T-cell (primary cell): ENCODE data around the gene NDST3. TPM values are rescaled to one million over a fixed set of nuclear protein-coding genes. Genes with fewer than 3 reads are reported as not detected.
"Not testable (repeated sequence)": the region's sequence is repeated elsewhere in the genome, so short reads cannot be mapped to it uniquely, and the experiment has no call there.

ENCODE experiments used
- ATAC-seq, 4 experiments: fragments of 200-7000 bp in 3 of 4; fragments of 150-1000 bp in 1 of 4; cut with Tn5 transposase; replicated peaks in 1 of 4; 1 replicate in 3 of 4; 2 replicates in 1 of 4; pipeline ENCODE4 v1.10.0; 2021; ENCODE audit warnings: moderate library complexity in 3 of 4, mild to moderate bottlenecking in 2 of 4, moderate number of reproducible peaks in 1 of 4
- CTCF ChIA-PET, 2 donors: fragments of 300-600 bp; sonication (Branson Sonifier 250); formaldehyde crosslinking; loops; one replicate each; lab custom pipeline; 2022; ENCODE audit warnings: antibody characterized with exemption in 2 of 2; lab: Charles Lee
- POLR2A ChIA-PET, 2 donors: fragments of 300-600 bp; sonication (Branson Sonifier 250); formaldehyde crosslinking; loops; one replicate each; lab custom pipeline; 2022; ENCODE audit warnings: antibody characterized with exemption in 2 of 2; lab: Charles Lee
- DNase-seq, 35 experiments: peaks; one replicate each; pipeline versions ENCODE4 v3.0.0 to v3.0.0-alpha.2; 2013 to 2023
- H3K27ac ChIP-seq: one replicate; pipeline ENCODE4 v1.5.1; 2013; ENCODE audit warnings: low read length
- H3K27me3 ChIP-seq, 2 experiments: replicated peaks in 1 of 2; 1 replicate in 1 of 2; 2 replicates in 1 of 2; pipeline versions ENCODE4 v1.6.1 to v1.7.0; 2013; ENCODE audit warnings: low read length in 1 of 2, mixed read lengths in 1 of 2; ENCODE audit not compliant: control insufficient read depth in 2 of 2, insufficient read depth in 2 of 2; ENCODE audit errors: extremely low read depth in 1 of 2
- H3K36me3 ChIP-seq, 2 donors: 1 replicate in 1 of 2; 2 replicates in 1 of 2; pipeline versions ENCODE4 v1.6.1 to v1.7.0; 2013; ENCODE audit warnings: low read length in 1 of 2; ENCODE audit not compliant: control insufficient read depth in 2 of 2, insufficient read depth in 1 of 2; ENCODE audit errors: extremely low read depth in 1 of 2
- H3K4me1 ChIP-seq, 2 experiments: 1 replicate in 1 of 2; 2 replicates in 1 of 2; pipeline versions ENCODE4 v1.6.1 to v1.7.0; 2013; ENCODE audit warnings: low read length in 2 of 2, mixed read lengths in 1 of 2; ENCODE audit not compliant: insufficient read depth in 2 of 2, control insufficient read depth in 1 of 2; ENCODE audit errors: extremely low read depth in 1 of 2
- H3K4me3 ChIP-seq, 2 donors: 1 replicate in 1 of 2; 2 replicates in 1 of 2; pipeline versions ENCODE4 v1.5.1 to v1.7.0; 2013; ENCODE audit warnings: mild to moderate bottlenecking in 2 of 2, low read length in 1 of 2, moderate library complexity in 1 of 2; ENCODE audit not compliant: control insufficient read depth in 1 of 2; ENCODE audit errors: extremely low read depth in 1 of 2
- H3K9me3 ChIP-seq: 2 replicates; pipeline ENCODE4 v1.7.0; 2013
- H3K27ac Mint-ChIP-seq, 2 donors: one replicate each; pipeline ENCODE4 v1.8.0; 2020 to 2021; ENCODE audit warnings: mild to moderate bottlenecking in 2 of 2, mixed read lengths in 2 of 2
- H3K27me3 Mint-ChIP-seq, 2 donors: one replicate each; pipeline ENCODE4 v1.8.0; 2021 to 2022; ENCODE audit warnings: mixed read lengths in 2 of 2
- H3K36me3 Mint-ChIP-seq: one replicate; pipeline ENCODE4 v1.8.0; 2021; ENCODE audit warnings: mixed read lengths
- H3K4me1 Mint-ChIP-seq, 3 donors: one replicate each; pipeline ENCODE4 v1.8.0; 2020 to 2022; ENCODE audit warnings: mixed read lengths in 3 of 3, mild to moderate bottlenecking in 1 of 3
- H3K4me3 Mint-ChIP-seq, 3 donors: one replicate each; pipeline ENCODE4 v1.8.0; 2020 to 2022; ENCODE audit warnings: mild to moderate bottlenecking in 3 of 3, mixed read lengths in 3 of 3, moderate library complexity in 3 of 3
- H3K9me3 Mint-ChIP-seq, 3 donors: one replicate each; pipeline ENCODE4 v1.8.0; 2020 to 2022; ENCODE audit warnings: mixed read lengths in 3 of 3
- WGBS: methylation state at CpG from one replicate; pipeline ENCODE4 v1.1.5; 2013; ENCODE audit warnings: missing lambda C conversion rate; ENCODE audit not compliant: insufficient coverage; 5-methylcytosine and 5-hydroxymethylcytosine counted together
- total RNA-seq, 35 experiments: library from RNA in 6 of 35; stranded (reverse) in 6 of 35; fragments of 120-200 nt in 1 of 35; gene quantifications; one replicate each; pipeline versions ENCODE4 v1.2.1 to v1.2.4 and lab custom pipeline; 2013 to 2026

NDST3 gene
- total RNA-seq, 5 donors from 2014 or later (not counting 1 experiment from before 2014, with no cell fraction given): not detected

DNA sequence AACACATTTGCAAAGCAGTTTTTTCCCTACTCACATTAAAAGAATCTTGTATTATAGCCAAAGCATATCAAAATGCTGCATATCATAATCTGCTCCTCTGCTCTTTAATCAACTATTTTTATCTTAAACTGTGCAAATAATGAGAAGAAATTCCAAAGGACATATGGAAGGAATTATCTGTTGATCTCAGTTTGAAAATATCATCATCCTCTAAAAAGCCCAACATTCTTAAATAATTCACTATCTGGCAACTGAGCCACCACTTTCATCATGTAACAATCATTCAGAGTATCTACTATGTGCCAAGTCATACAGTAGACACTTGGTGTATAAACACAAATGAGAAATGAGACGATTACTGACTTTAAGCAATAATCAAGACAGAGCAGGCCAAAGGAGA is 255.5 kb downstream of the NDST3 start:
- no peak overlapping the region for H3K27ac ChIP-seq
- no peak for ATAC-seq
- DNase-seq: no peak
- no peaks in the 10 kb centered on the region for H3K27me3 ChIP-seq
- Mint-ChIP-seq H3K27ac (no peak overlapping the region), H3K27me3 (peaks cover 0 to 2% of the 10 kb centered on the region in 2 donors), H3K9me3 (no peaks in the 10 kb centered on the region), H3K4me1 (no peaks in the 10 kb centered on the region), H3K4me3 (no peak overlapping the region), H3K36me3 (peaks cover 9% of the 10 kb centered on the region)
- POLR2A ChIA-PET: no interaction called here
- no peak overlapping the region for H3K4me3 ChIP-seq
- CTCF ChIA-PET: interaction anchor here in 1 of 2 donors (1.4 kb wide), 1 partner anchor 19 kb away, joined by 3 read pairs; no protein-coding TSS in a partner anchor
- WGBS: no CpG with 5 or more reads among the region's 1 CpG
- no peaks in the 10 kb centered on the region for H3K9me3 ChIP-seq
- no peaks in the 10 kb centered on the region for H3K36me3 ChIP-seq
- no peaks in the 10 kb centered on the region for H3K4me1 ChIP-seq

GRCh38 chr4:118290951-118291350 is 256.7 kb downstream of the NDST3 start:
- WGBS: 23% methylated on average over 2 of the region's 2 CpGs
- Histone ChIP-seq H3K27ac (no peak overlapping the region), H3K4me1 (no peaks in the 10 kb centered on the region), H3K4me3 (no peak overlapping the region), H3K36me3 (no peaks in the 10 kb centered on the region), H3K27me3 (no peaks in the 10 kb centered on the region), H3K9me3 (no peaks in the 10 kb centered on the region)
- Mint-ChIP-seq H3K9me3 (no peaks in the 10 kb centered on the region), H3K27me3 (peaks cover 0 to 2% of the 10 kb centered on the region in 2 donors), H3K4me3 (no peak overlapping the region), H3K36me3 (peaks cover 9% of the 10 kb centered on the region), H3K4me1 (no peaks in the 10 kb centered on the region), H3K27ac (no peak overlapping the region)
- ATAC-seq (no peak), DNase-seq (no peak)
- POLR2A ChIA-PET: no interaction called here
- CTCF ChIA-PET: no interaction called here

DNA sequence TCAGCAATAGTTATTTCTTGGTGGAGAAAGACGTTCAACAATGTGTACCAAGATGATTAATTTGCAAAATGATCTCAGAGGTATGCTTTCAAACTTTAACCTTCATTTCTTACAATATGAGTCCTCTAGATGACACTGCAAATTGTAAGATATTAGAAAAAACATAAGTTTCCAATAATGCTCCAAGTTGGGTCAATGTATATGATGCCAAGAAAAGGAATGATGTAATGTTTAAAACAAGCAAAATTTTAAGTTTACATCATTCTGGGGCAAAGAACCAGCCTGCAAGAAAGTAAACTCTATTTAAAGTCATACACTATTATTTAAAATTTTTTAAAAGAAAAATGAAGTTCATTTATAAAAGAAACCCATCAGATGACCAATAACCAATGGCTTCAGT is 262.4 kb downstream of the NDST3 start:
- ChIA-PET POLR2A (no interaction called here), CTCF (no interaction called here)
- Mint-ChIP-seq H3K27ac (no peak overlapping the region), H3K4me1 (no peaks in the 10 kb centered on the region), H3K9me3 (no peaks in the 10 kb centered on the region), H3K4me3 (no peak overlapping the region), H3K27me3 (peaks cover 0 to 2% of the 10 kb centered on the region in 2 donors), H3K36me3 (no peaks in the 10 kb centered on the region)
- Histone ChIP-seq H3K27me3 (peaks cover 0 to 3% of the 10 kb centered on the region in 2 experiments), H3K36me3 (no peaks in the 10 kb centered on the region), H3K27ac (no peak overlapping the region), H3K4me3 (no peak overlapping the region), H3K4me1 (no peaks in the 10 kb centered on the region), H3K9me3 (no peaks in the 10 kb centered on the region)
- ATAC-seq (no peak), DNase-seq (no peak)
- no CpG with 5 or more reads among the region's 1 CpG for WGBS

GRCh38 chr4:118299619-118300018 is 265.3 kb downstream of the NDST3 start:
- ATAC-seq, POLR2A ChIA-PET, H3K4me1 Mint-ChIP-seq, H3K4me3 Mint-ChIP-seq, DNase-seq, H3K27ac Mint-ChIP-seq, H3K4me1 ChIP-seq, H3K9me3 Mint-ChIP-seq, H3K36me3 Mint-ChIP-seq, H3K27ac ChIP-seq, H3K27me3 ChIP-seq, H3K4me3 ChIP-seq, H3K36me3 ChIP-seq, H3K9me3 ChIP-seq: not testable (repeated sequence)
- CTCF ChIA-PET: interaction anchor here in 1 of 2 donors (0.7 kb wide), 1 partner anchor 561 kb away, joined by 4 read pairs; no protein-coding TSS in a partner anchor
- WGBS: no CpG with 5 or more reads among the region's 6 CpGs
- peaks cover 0 to 12% of the 10 kb centered on the region in 2 donors for H3K27me3 Mint-ChIP-seq

- ChIA-PET CTCF (no interaction called here), POLR2A (no interaction called here)
- Histone ChIP-seq H3K27ac (no peak overlapping the region), H3K36me3 (no peaks in the 10 kb centered on the region), H3K4me1 (no peaks in the 10 kb centered on the region), H3K4me3 (no peak overlapping the region), H3K27me3 (no peaks in the 10 kb centered on the region), H3K9me3 (no peaks in the 10 kb centered on the region)
- no peak for ATAC-seq
- no peak overlapping the region for H3K4me3 Mint-ChIP-seq
- DNase-seq: no peak
- WGBS: no CpG with 5 or more reads among the region's 2 CpGs
- H3K27ac Mint-ChIP-seq: no peak overlapping the region
- H3K36me3 Mint-ChIP-seq: no peaks in the 10 kb centered on the region
- H3K9me3 Mint-ChIP-seq: no peaks in the 10 kb centered on the region
- no peaks in the 10 kb centered on the region for H3K4me1 Mint-ChIP-seq
- peaks cover 9 to 16% of the 10 kb centered on the region in 2 donors for H3K27me3 Mint-ChIP-seq
These were observed 273.4 kb downstream of the NDST3 start for GRCh38 chr4:118307643-118308042.
